T-cell (primary cell): Measurements from ENCODE around the gene SLC25A11. TPM values are rescaled to one million over a fixed set of nuclear protein-coding genes. Genes with fewer than 3 reads are reported as not detected.

Source experiments
- ATAC-seq, 4 experiments: fragments of 200-7000 bp in 3 of 4; fragments of 150-1000 bp in 1 of 4; cut with Tn5 transposase; replicated peaks in 1 of 4; 1 replicate in 3 of 4; 2 replicates in 1 of 4; pipeline ENCODE4 v1.10.0; 2021; ENCODE audit warnings: moderate library complexity in 3 of 4, mild to moderate bottlenecking in 2 of 4, moderate number of reproducible peaks in 1 of 4
- CTCF ChIA-PET, 2 donors: fragments of 300-600 bp; sonication (Branson Sonifier 250); formaldehyde crosslinking; loops; one replicate each; lab custom pipeline; 2022; ENCODE audit warnings: antibody characterized with exemption in 2 of 2; lab: Charles Lee
- POLR2A ChIA-PET, 2 donors: fragments of 300-600 bp; sonication (Branson Sonifier 250); formaldehyde crosslinking; loops; one replicate each; lab custom pipeline; 2022; ENCODE audit warnings: antibody characterized with exemption in 2 of 2; lab: Charles Lee
- DNase-seq, 35 experiments: peaks; one replicate each; pipeline versions ENCODE4 v3.0.0 to v3.0.0-alpha.2; 2013 to 2023
- H3K27ac ChIP-seq: one replicate; pipeline ENCODE4 v1.5.1; 2013; ENCODE audit warnings: low read length
- H3K27me3 ChIP-seq, 2 experiments: replicated peaks in 1 of 2; 1 replicate in 1 of 2; 2 replicates in 1 of 2; pipeline versions ENCODE4 v1.6.1 to v1.7.0; 2013; ENCODE audit warnings: low read length in 1 of 2, mixed read lengths in 1 of 2; ENCODE audit not compliant: control insufficient read depth in 2 of 2, insufficient read depth in 2 of 2; ENCODE audit errors: extremely low read depth in 1 of 2
- H3K36me3 ChIP-seq, 2 donors: 1 replicate in 1 of 2; 2 replicates in 1 of 2; pipeline versions ENCODE4 v1.6.1 to v1.7.0; 2013; ENCODE audit warnings: low read length in 1 of 2; ENCODE audit not compliant: control insufficient read depth in 2 of 2, insufficient read depth in 1 of 2; ENCODE audit errors: extremely low read depth in 1 of 2
- H3K4me1 ChIP-seq, 2 experiments: 1 replicate in 1 of 2; 2 replicates in 1 of 2; pipeline versions ENCODE4 v1.6.1 to v1.7.0; 2013; ENCODE audit warnings: low read length in 2 of 2, mixed read lengths in 1 of 2; ENCODE audit not compliant: insufficient read depth in 2 of 2, control insufficient read depth in 1 of 2; ENCODE audit errors: extremely low read depth in 1 of 2
- H3K4me3 ChIP-seq, 2 donors: 1 replicate in 1 of 2; 2 replicates in 1 of 2; pipeline versions ENCODE4 v1.5.1 to v1.7.0; 2013; ENCODE audit warnings: mild to moderate bottlenecking in 2 of 2, low read length in 1 of 2, moderate library complexity in 1 of 2; ENCODE audit not compliant: control insufficient read depth in 1 of 2; ENCODE audit errors: extremely low read depth in 1 of 2
- H3K9me3 ChIP-seq: 2 replicates; pipeline ENCODE4 v1.7.0; 2013
- H3K27ac Mint-ChIP-seq, 2 donors: one replicate each; pipeline ENCODE4 v1.8.0; 2020 to 2021; ENCODE audit warnings: mild to moderate bottlenecking in 2 of 2, mixed read lengths in 2 of 2
- H3K27me3 Mint-ChIP-seq, 2 donors: one replicate each; pipeline ENCODE4 v1.8.0; 2021 to 2022; ENCODE audit warnings: mixed read lengths in 2 of 2
- H3K36me3 Mint-ChIP-seq: one replicate; pipeline ENCODE4 v1.8.0; 2021; ENCODE audit warnings: mixed read lengths
- H3K4me1 Mint-ChIP-seq, 3 donors: one replicate each; pipeline ENCODE4 v1.8.0; 2020 to 2022; ENCODE audit warnings: mixed read lengths in 3 of 3, mild to moderate bottlenecking in 1 of 3
- H3K4me3 Mint-ChIP-seq, 3 donors: one replicate each; pipeline ENCODE4 v1.8.0; 2020 to 2022; ENCODE audit warnings: mild to moderate bottlenecking in 3 of 3, mixed read lengths in 3 of 3, moderate library complexity in 3 of 3
- H3K9me3 Mint-ChIP-seq, 3 donors: one replicate each; pipeline ENCODE4 v1.8.0; 2020 to 2022; ENCODE audit warnings: mixed read lengths in 3 of 3
- WGBS: methylation state at CpG from one replicate; pipeline ENCODE4 v1.1.5; 2013; ENCODE audit warnings: missing lambda C conversion rate; ENCODE audit not compliant: insufficient coverage; 5-methylcytosine and 5-hydroxymethylcytosine counted together
- total RNA-seq, 35 experiments: library from RNA in 6 of 35; stranded (reverse) in 6 of 35; fragments of 120-200 nt in 1 of 35; gene quantifications; one replicate each; pipeline versions ENCODE4 v1.2.1 to v1.2.4 and lab custom pipeline; 2013 to 2026

Gene SLC25A11
- total RNA-seq, 5 donors from 2014 or later (not counting 1 experiment from before 2014, with no cell fraction given) = 30.9 to 51.6 (median 47.0) TPM

DNA sequence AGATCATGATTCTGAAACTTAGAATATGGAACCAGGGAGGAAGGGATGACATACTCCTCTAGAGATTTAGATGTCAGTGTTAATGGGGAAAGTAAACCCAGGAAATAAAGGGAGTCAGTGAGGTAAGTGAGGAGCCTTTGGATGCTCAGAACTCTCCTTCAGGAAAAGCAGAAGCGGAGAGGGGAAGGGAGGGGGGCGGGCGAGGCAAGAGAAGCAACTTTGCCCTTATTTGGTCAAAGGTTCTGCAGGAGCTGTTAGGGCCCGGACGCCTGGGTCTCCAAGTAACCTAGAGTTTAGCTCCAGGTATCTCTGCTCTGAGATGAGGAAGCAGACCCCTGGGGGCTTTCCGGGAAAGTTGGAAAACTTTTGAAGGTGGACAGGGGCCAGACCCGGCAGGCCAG lies 7.2 kb upstream of the SLC25A11 start:
- H3K36me3 Mint-ChIP-seq = peaks cover 42% of the 10 kb centered on the region

DNA sequence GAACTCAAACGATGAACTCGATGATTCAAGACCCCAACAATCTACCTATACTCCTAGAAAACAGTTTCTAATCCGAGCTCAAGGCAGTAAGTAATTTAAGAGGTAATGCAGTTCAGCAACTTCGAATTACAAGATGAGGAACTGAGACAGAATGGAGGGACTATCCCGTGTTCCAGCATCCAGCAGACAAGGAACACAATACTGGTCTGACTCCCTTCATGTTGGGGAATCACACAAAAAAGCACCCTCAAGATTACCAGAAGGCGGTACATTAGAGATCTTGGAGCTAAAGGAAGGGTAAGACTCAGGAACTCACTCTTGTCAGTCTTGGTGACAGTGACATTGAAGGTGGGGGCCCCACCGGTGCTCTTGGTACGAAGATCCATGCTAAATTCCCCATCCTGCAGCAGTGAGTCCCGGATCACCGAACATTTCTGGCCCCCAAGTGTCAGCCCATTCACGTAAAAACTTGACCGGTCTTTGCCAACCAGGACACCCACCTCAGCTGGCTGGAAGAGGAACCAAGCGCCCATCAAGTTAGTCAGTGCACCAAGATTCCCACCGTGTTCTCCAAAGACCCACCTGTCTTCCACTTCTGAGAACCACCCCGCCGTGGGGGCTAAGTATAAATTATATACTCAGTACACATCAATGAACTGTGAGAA lies 6.6 kb upstream of the SLC25A11 start:
- Mint-ChIP-seq H3K27me3 (no peaks in the 10 kb centered on the region), H3K4me1 (peaks cover 66 to 76% (median 69%) of the 10 kb centered on the region in 3 donors), H3K36me3 (peaks cover 46% of the 10 kb centered on the region), H3K9me3 (no peaks in the 10 kb centered on the region), H3K4me3 (peak overlapping the region; percentile 97 to 100 (median 98)), H3K27ac (peak overlapping the region; percentile 75 to 97)
- Histone ChIP-seq H3K4me3 (peak overlapping the region; percentile 85 to 100), H3K36me3 (peaks cover 8 to 51% of the 10 kb centered on the region in 2 donors), H3K27me3 (no peaks in the 10 kb centered on the region), H3K9me3 (no peaks in the 10 kb centered on the region), H3K4me1 (peaks cover 38 to 72% of the 10 kb centered on the region in 2 experiments), H3K27ac (peak overlapping the region; percentile 97)
- no peak for ATAC-seq
- 2% methylated on average over 6 of the region's 16 CpGs for WGBS
- CTCF ChIA-PET = interaction anchor here in 1 of 2 donors (1.3 kb wide), 1 partner anchor 21 kb away, joined by 3 read pairs; the partner anchor contains the start of gene SPAG7
- DNase-seq = no peak
- POLR2A ChIA-PET = interaction anchor here in 1 of 2 donors (1.4 kb wide), 1 partner anchor 21 kb away, joined by 5 read pairs; the partner anchor contains the start of gene SPAG7

More for the DNA sequence above, 7.2 kb upstream of the SLC25A11 start:
- H3K4me1 ChIP-seq = peaks cover 35 to 66% of the 10 kb centered on the region in 2 experiments
- peak overlapping the region; percentile 97 for H3K27ac ChIP-seq
- ChIA-PET CTCF (interaction anchor here in 1 of 2 donors (1.3 kb wide), 1 partner anchor 20 kb away, joined by 3 read pairs; the partner anchor contains the start of gene SPAG7), POLR2A (no interaction called here)
- H3K4me3 Mint-ChIP-seq = peak overlapping the region; percentile 97 to 100 (median 98)
- ATAC-seq (no peak), DNase-seq (no peak)
- no peaks in the 10 kb centered on the region for H3K27me3 ChIP-seq
- H3K9me3 Mint-ChIP-seq = no peaks in the 10 kb centered on the region
- peaks cover 8 to 51% of the 10 kb centered on the region in 2 donors for H3K36me3 ChIP-seq
- 0% methylated on average over 5 of the region's 7 CpGs for WGBS
- H3K4me1 Mint-ChIP-seq = peaks cover 61 to 70% (median 63%) of the 10 kb centered on the region in 3 donors
- H3K27ac Mint-ChIP-seq = peak overlapping the region; percentile 75 to 97
- H3K27me3 Mint-ChIP-seq = no peaks in the 10 kb centered on the region
- no peaks in the 10 kb centered on the region for H3K9me3 ChIP-seq
- peak overlapping the region; percentile 85 to 100 for H3K4me3 ChIP-seq

DNA sequence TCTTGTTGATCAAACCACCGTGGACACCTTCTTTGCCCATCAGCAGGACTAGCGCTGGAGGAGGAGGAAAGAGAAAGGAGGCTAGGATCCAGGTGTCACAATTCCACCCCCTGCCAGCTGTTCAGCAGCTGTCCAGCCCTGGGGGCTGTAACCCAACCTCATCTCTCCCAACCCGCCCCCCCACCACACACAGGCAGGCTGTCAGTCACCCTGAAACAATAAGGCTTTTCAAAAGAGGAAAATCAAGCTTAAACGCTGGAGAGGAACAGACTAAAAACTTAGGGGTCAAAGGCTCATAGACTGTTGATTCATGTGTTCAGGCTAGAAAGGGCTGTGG lies 6.1 kb upstream of the SLC25A11 start:
- DNase-seq = no peak
- Mint-ChIP-seq H3K9me3 (no peaks in the 10 kb centered on the region), H3K4me1 (peaks cover 69 to 77% (median 70%) of the 10 kb centered on the region in 3 donors), H3K27me3 (no peaks in the 10 kb centered on the region), H3K27ac (peak overlapping the region; percentile 96 to 97), H3K36me3 (peaks cover 50% of the 10 kb centered on the region), H3K4me3 (peak overlapping the region; percentile 97 to 100 (median 98))
- Histone ChIP-seq H3K4me1 (peaks cover 39 to 71% of the 10 kb centered on the region in 2 experiments), H3K9me3 (no peaks in the 10 kb centered on the region), H3K27ac (peak overlapping the region; percentile 97), H3K36me3 (peaks cover 8 to 51% of the 10 kb centered on the region in 2 donors), H3K4me3 (peak overlapping the region; percentile 85 to 100), H3K27me3 (no peaks in the 10 kb centered on the region)
- ChIA-PET CTCF (interaction anchor here in 1 of 2 donors (1.0 kb wide), 1 partner anchor 21 kb away, joined by 4 read pairs; no protein-coding TSS in a partner anchor), POLR2A (interaction anchor here in 1 of 2 donors (0.6 to 1.4 kb wide), 2 partner anchors 22 to 91 kb away, joined by 3 to 5 read pairs; partner anchors contain the start of gene SPAG7)
- no peak for ATAC-seq
- WGBS = no CpG with 5 or more reads among the region's 4 CpGs

DNA sequence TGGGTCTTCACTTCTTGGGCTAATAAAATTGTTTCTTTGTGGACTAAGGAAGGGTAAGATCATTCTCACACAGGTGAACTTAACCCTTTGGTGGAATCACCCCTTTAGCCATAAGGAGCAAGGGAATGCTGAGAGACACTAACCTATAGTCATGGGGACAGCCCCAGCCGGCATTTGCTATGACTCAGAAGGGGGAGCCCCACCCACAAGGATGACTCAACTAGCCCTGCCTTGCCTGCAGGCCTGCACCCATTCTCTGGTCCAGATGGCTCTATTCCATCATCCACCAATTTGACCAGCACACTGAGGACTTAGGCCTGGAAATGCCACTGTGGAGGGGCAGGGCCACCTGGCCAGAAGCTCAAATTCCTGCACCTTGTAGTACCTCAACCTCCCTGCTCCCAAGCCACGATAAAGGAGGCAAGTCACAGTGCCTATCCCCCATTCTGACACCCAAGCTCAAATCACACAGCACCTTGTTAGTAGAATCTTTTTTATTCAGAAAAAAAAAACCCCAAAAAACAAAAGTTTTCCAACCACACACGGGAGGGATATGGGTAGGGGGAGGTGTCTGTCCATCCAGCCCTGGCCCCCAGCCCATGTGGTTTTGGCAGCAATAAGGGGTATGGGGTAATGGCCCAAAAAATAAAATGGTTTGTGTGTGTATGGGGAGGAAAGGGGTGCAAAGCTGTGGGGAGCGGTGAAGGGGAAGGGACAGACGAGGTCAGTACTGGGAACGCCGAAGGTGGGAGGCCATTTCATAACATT lies 5.5 kb upstream of the SLC25A11 start:
- peak in 3 of 4 experiments; percentile 24 to 31 (median 24) for ATAC-seq
- POLR2A ChIA-PET = interaction anchor here in 1 of 2 donors (0.6 to 1.4 kb wide), 3 partner anchors 22 to 145 kb away, joined by 3 to 6 read pairs (median 5); partner anchors contain the start of gene SPAG7
- H3K27me3 Mint-ChIP-seq = no peaks in the 10 kb centered on the region
- Histone ChIP-seq H3K36me3 (peaks cover 8 to 51% of the 10 kb centered on the region in 2 donors), H3K9me3 (no peaks in the 10 kb centered on the region), H3K4me3 (peak overlapping the region; percentile 60 to 100), H3K4me1 (peaks cover 39 to 66% of the 10 kb centered on the region in 2 experiments), H3K27me3 (no peaks in the 10 kb centered on the region), H3K27ac (peak overlapping the region; percentile 97)
- peaks cover 50% of the 10 kb centered on the region for H3K36me3 Mint-ChIP-seq
- CTCF ChIA-PET = interaction anchor here in 1 of 2 donors (1.0 kb wide), 1 partner anchor 21 kb away, joined by 4 read pairs; no protein-coding TSS in a partner anchor
- DNase-seq = peak in 34 of 35 experiments; percentile 34 to 80 (median 52)
- H3K9me3 Mint-ChIP-seq = no peaks in the 10 kb centered on the region
- peak overlapping the region; percentile 97 to 100 (median 98) for H3K4me3 Mint-ChIP-seq
- H3K4me1 Mint-ChIP-seq = peaks cover 63 to 75% (median 67%) of the 10 kb centered on the region in 3 donors
- H3K27ac Mint-ChIP-seq = peak overlapping the region; percentile 96 to 97
- WGBS = 14% methylated on average over 4 of the region's 7 CpGs

DNA sequence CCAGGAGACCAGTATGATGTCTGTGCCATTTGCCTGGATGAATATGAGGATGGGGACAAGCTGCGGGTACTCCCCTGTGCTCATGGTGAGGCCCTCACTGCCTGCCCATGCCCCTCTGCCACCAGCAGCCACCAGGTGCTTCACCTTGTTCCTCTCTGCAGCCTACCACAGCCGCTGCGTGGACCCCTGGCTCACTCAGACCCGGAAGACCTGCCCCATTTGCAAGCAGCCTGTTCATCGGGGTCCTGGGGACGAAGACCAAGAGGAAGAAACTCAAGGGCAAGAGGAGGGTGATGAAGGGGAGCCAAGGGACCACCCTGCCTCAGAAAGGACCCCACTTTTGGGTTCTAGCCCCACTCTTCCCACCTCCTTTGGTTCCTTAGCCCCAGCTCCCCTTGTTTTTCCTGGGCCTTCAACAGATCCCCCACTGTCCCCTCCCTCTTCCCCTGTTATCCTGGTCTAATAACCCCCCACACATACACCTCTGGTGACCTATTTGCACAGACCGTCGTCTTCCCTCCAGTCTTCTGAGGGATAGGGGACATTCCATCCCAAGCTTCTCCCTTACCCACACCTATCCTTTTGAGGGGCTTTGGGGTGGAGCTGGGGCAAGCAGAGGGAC lies 4.8 kb upstream of the SLC25A11 start:
- H3K27me3 ChIP-seq = no peaks in the 10 kb centered on the region
- peaks cover 39 to 62% of the 10 kb centered on the region in 2 experiments for H3K4me1 ChIP-seq
- Mint-ChIP-seq H3K27ac (peak overlapping the region; percentile 96 to 97), H3K4me3 (peak overlapping the region; percentile 97 to 100 (median 98)), H3K4me1 (peaks cover 62 to 72% (median 67%) of the 10 kb centered on the region in 3 donors), H3K9me3 (no peaks in the 10 kb centered on the region), H3K27me3 (no peaks in the 10 kb centered on the region), H3K36me3 (peaks cover 50% of the 10 kb centered on the region)
- peaks cover 8 to 51% of the 10 kb centered on the region in 2 donors for H3K36me3 ChIP-seq
- DNase-seq (peak in 1 of 35 experiments; percentile 22), ATAC-seq (no peak)
- H3K27ac ChIP-seq = peak overlapping the region; percentile 97
- ChIA-PET CTCF (interaction anchor here in 1 of 2 donors (1.0 kb wide), 1 partner anchor 22 kb away, joined by 4 read pairs; no protein-coding TSS in a partner anchor), POLR2A (interaction anchor here in 1 of 2 donors (0.6 to 1.4 kb wide), 2 partner anchors 23 to 145 kb away, joined by 5 to 6 read pairs; partner anchors contain the start of gene SPAG7)
- 0% methylated on average over 4 of the region's 8 CpGs for WGBS
- H3K4me3 ChIP-seq = peak overlapping the region; percentile 60 to 100
- no peaks in the 10 kb centered on the region for H3K9me3 ChIP-seq
